Neural progenitor cell (in vitro differentiated cells): ENCODE data around the gene MED12L. TPM values are rescaled to one million over a fixed set of nuclear protein-coding genes. Genes with fewer than 3 reads are reported as not detected.
"Not testable (repeated sequence)": the region's sequence is repeated elsewhere in the genome, so short reads cannot be mapped to it uniquely, and the experiment has no call there.

ENCODE experiments used
- DNase-seq: peaks from one replicate; pipeline ENCODE4 v3.0.0-alpha.2; 2016; ENCODE audit warnings: low spot score
- H2AFZ ChIP-seq: fragments of 200-600 bp; sonication (generic); replicated peaks from 2 replicates; pipeline ENCODE4 v1.6.1; 2016; ENCODE audit warnings: antibody characterized with exemption
- H3F3A ChIP-seq: fragments of 200-600 bp; sonication (generic); 2 replicates; pipeline ENCODE4 v1.6.1; 2016; ENCODE audit warnings: antibody characterized with exemption, low read depth
- H3K27ac ChIP-seq: fragments of 200-600 bp; sonication (generic); 2 replicates; pipeline ENCODE4 v1.5.1; 2016; ENCODE audit warnings: mild to moderate bottlenecking
- H3K27me3 ChIP-seq: fragments of 200-600 bp; sonication (generic); 2 replicates; pipeline ENCODE4 v1.6.1; 2016; ENCODE audit warnings: mild to moderate bottlenecking, moderate library complexity
- H3K36me3 ChIP-seq: fragments of 200-600 bp; sonication (generic); 2 replicates; pipeline ENCODE4 v1.5.1; 2016
- H3K4me1 ChIP-seq: fragments of 200-600 bp; sonication (generic); 2 replicates; pipeline ENCODE4 v1.6.1; 2016; ENCODE audit warnings: mixed run types
- H3K4me2 ChIP-seq: fragments of 200-600 bp; sonication (generic); 2 replicates; pipeline ENCODE4 v1.6.1; 2016
- H3K4me3 ChIP-seq: fragments of 200-600 bp; sonication (generic); 2 replicates; pipeline ENCODE4 v1.5.1; 2016
- H3K79me2 ChIP-seq: fragments of 200-600 bp; sonication (generic); 2 replicates; pipeline ENCODE4 v1.6.1; 2016; ENCODE audit warnings: low read depth
- H3K9ac ChIP-seq: fragments of 200-600 bp; sonication (generic); 2 replicates; pipeline ENCODE4 v1.6.1; 2016
- H3K9me3 ChIP-seq: fragments of 200-600 bp; sonication (generic); 2 replicates; pipeline ENCODE4 v1.5.1; 2016; ENCODE audit warnings: low read depth
- H4K20me1 ChIP-seq: fragments of 200-600 bp; sonication (generic); 2 replicates; pipeline ENCODE4 v1.6.1; 2016; ENCODE audit warnings: low read depth
- H3K27ac Mint-ChIP-seq: 3 replicates; pipeline ENCODE4 v1.8.0; 2021; ENCODE audit warnings: mixed read lengths
- H3K27me3 Mint-ChIP-seq: 2 replicates; pipeline ENCODE4 v1.8.0; 2022; ENCODE audit warnings: low read depth, mild to moderate bottlenecking, inconsistent platforms, moderate library complexity, mixed read lengths; ENCODE audit not compliant: insufficient read depth
- H3K36me3 Mint-ChIP-seq: 3 replicates; pipeline ENCODE4 v1.8.0; 2021; ENCODE audit warnings: mixed read lengths
- H3K4me1 Mint-ChIP-seq: 3 replicates; pipeline ENCODE4 v1.8.0; 2021; ENCODE audit warnings: mixed read lengths
- H3K4me3 Mint-ChIP-seq: 3 replicates; pipeline ENCODE4 v1.8.0; 2021; ENCODE audit warnings: mild to moderate bottlenecking, moderate library complexity, mixed read lengths
- H3K9me3 Mint-ChIP-seq: 3 replicates; pipeline ENCODE4 v1.8.0; 2020; ENCODE audit warnings: mixed read lengths
- CTCF ChIP-seq: fragments of 200-600 bp; sonication (generic); IDR thresholded peaks from 2 replicates; pipeline ENCODE4 v1.5.1; 2017; ENCODE audit warnings: antibody characterized with exemption, mild to moderate bottlenecking
- EZH2 ChIP-seq: fragments of 200-600 bp; sonication (generic); IDR thresholded peaks from 2 replicates; pipeline ENCODE4 v1.6.1; 2017; ENCODE audit warnings: antibody characterized with exemption, mild to moderate bottlenecking, moderate library complexity
- EZH2phosphoT487 ChIP-seq: fragments of 200-600 bp; sonication (generic); IDR thresholded peaks from 2 replicates; pipeline ENCODE4 v1.6.1; 2017; ENCODE audit warnings: antibody characterized with exemption
- total RNA-seq: library from RNA; depleted of rRNA; stranded (reverse); fragments of >200 nt; gene quantifications from 2 replicates; pipeline ENCODE4 v1.2.3, GENCODE V29; 2015; ENCODE audit warnings: low replicate concordance

Gene MED12L
- total RNA-seq, 1 donor from 2014 or later = 16.5 TPM

DNA sequence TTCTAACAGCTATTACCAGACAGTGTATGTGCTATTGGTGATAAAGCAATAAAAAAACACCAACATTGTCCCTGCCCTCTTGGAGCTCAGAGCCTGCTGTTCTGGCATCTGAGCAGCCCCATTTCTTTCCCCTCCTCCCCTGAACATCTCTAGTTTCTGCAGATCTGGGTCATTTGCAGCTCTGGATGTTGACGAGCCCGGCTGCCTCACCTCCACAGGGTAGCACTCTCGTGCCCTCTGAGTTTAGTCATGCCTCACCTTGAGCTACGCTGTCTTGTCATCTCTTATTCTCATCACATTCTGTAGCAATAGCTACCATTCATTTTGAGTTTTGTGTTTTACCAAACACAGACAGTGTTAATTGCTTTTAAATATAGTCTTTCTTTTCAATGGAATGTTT, 147.5 kb downstream of the MED12L start:
- Histone ChIP-seq H3K4me1 (no peaks in the 10 kb centered on the region), H3K79me2 (no peaks in the 10 kb centered on the region), H4K20me1 (no peaks in the 10 kb centered on the region), H3K4me3 (no peak overlapping the region), H3K9ac (no peak overlapping the region), H3K27ac (no peak overlapping the region), H3K27me3 (no peaks in the 10 kb centered on the region), H3K4me2 (no peak overlapping the region), H3K9me3 (no peaks in the 10 kb centered on the region), H2AFZ (no peak overlapping the region), H3F3A (no peaks in the 10 kb centered on the region), H3K36me3 (no peaks in the 10 kb centered on the region)
- no peaks in the 10 kb centered on the region for H3K9me3 Mint-ChIP-seq
- H3K4me3 Mint-ChIP-seq = no peak overlapping the region
- no peak overlapping the region for H3K27ac Mint-ChIP-seq
- DNase-seq = no peak
- H3K36me3 Mint-ChIP-seq = no peaks in the 10 kb centered on the region
- peaks cover 3% of the 10 kb centered on the region for H3K4me1 Mint-ChIP-seq
- no peaks in the 10 kb centered on the region for H3K27me3 Mint-ChIP-seq
- no peak for TF ChIP-seq EZH2phosphoT487
- TF ChIP-seq CTCF = no peak
- TF ChIP-seq EZH2 = no peak

DNA sequence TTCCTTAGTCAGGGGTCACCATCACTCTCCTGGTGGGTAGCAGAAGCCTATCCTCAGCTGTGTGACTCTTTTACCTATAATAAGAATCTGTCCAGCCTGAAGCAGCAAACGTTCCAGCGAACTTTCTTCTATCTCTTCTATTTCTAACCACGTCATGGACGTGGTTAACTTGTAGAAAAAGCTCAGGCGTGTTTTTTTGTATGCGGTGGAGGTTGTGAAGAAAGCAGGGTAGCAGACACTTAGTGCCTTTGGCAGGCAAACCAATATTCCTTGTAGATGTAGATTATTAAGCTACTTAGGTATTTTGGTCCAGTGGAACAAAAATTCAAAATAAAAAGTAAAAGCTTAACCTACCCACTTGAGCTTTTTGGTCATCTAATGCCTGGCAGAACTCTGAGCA, 149.4 kb downstream of the MED12L start:
- no peak for TF ChIP-seq EZH2
- TF ChIP-seq EZH2phosphoT487 = no peak
- no peak overlapping the region for H3K4me2 ChIP-seq
- H3K27me3 Mint-ChIP-seq = no peaks in the 10 kb centered on the region
- no peaks in the 10 kb centered on the region for H3K4me1 ChIP-seq
- H3K9ac ChIP-seq = no peak overlapping the region
- H3K4me3 Mint-ChIP-seq = no peak overlapping the region
- no peaks in the 10 kb centered on the region for H3K27me3 ChIP-seq
- H2AFZ ChIP-seq = no peak overlapping the region
- H3K9me3 ChIP-seq = no peaks in the 10 kb centered on the region
- no peaks in the 10 kb centered on the region for H3K36me3 ChIP-seq
- no peak overlapping the region for H3K27ac ChIP-seq
- H3K9me3 Mint-ChIP-seq = no peaks in the 10 kb centered on the region
- H3K36me3 Mint-ChIP-seq = peaks cover 1% of the 10 kb centered on the region
- no peaks in the 10 kb centered on the region for H4K20me1 ChIP-seq
- no peaks in the 10 kb centered on the region for H3F3A ChIP-seq
- DNase-seq = no peak
- H3K79me2 ChIP-seq = no peaks in the 10 kb centered on the region
- no peak overlapping the region for H3K4me3 ChIP-seq
- H3K4me1 Mint-ChIP-seq = no peaks in the 10 kb centered on the region
- no peak overlapping the region for H3K27ac Mint-ChIP-seq

DNA sequence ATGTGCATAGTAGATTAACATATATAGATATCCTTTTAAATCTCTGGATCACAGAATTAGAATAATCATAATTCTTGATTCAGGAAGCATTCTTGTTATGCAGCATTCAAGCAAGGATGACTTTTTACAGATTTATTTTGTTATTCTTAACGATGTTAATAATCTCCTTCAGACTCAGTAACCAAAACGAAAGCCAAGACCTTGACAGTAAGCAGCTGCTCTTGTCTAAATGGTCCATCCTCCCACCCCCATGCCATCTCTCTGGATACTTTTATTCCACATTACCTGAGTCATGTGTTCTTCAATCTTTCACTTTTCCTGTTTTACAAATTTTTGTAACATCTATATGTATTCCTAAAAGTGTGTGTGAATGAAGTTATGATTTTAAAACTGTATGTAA, 150.9 kb downstream of the MED12L start:
- no peak overlapping the region for H3K4me2 ChIP-seq
- no peaks in the 10 kb centered on the region for H3F3A ChIP-seq
- no peaks in the 10 kb centered on the region for H3K9me3 ChIP-seq
- H3K27me3 ChIP-seq = no peaks in the 10 kb centered on the region
- Mint-ChIP-seq H3K4me3 (no peak overlapping the region), H3K4me1 (no peaks in the 10 kb centered on the region), H3K27ac (no peak overlapping the region), H3K9me3 (peaks cover 1% of the 10 kb centered on the region), H3K27me3 (no peaks in the 10 kb centered on the region), H3K36me3 (peaks cover 4% of the 10 kb centered on the region)
- no peak overlapping the region for H3K4me3 ChIP-seq
- no peak for DNase-seq
- no peaks in the 10 kb centered on the region for H3K36me3 ChIP-seq
- no peak overlapping the region for H3K27ac ChIP-seq
- H3K9ac ChIP-seq = no peak overlapping the region
- no peaks in the 10 kb centered on the region for H4K20me1 ChIP-seq
- no peaks in the 10 kb centered on the region for H3K79me2 ChIP-seq
- H3K4me1 ChIP-seq = no peaks in the 10 kb centered on the region
- no peak overlapping the region for H2AFZ ChIP-seq
- TF ChIP-seq EZH2phosphoT487 = no peak
- no peak for TF ChIP-seq EZH2
- no peak for TF ChIP-seq CTCF

GRCh38 chr3:151236736-151237135, 151.3 kb downstream of the MED12L start:
- no peak overlapping the region for H3K4me3 ChIP-seq
- H3K9ac ChIP-seq = no peak overlapping the region
- H3K9me3 ChIP-seq = no peaks in the 10 kb centered on the region
- H4K20me1 ChIP-seq = no peaks in the 10 kb centered on the region
- no peak overlapping the region for H3K27ac Mint-ChIP-seq
- TF ChIP-seq EZH2phosphoT487 (no peak), EZH2 (no peak), CTCF (no peak)
- no peaks in the 10 kb centered on the region for H3K27me3 Mint-ChIP-seq
- DNase-seq = no peak
- H3K27ac ChIP-seq = no peak overlapping the region
- no peak overlapping the region for H3K4me2 ChIP-seq
- no peaks in the 10 kb centered on the region for H3K4me1 Mint-ChIP-seq
- no peaks in the 10 kb centered on the region for H3K4me1 ChIP-seq
- no peak overlapping the region for H2AFZ ChIP-seq
- no peaks in the 10 kb centered on the region for H3K27me3 ChIP-seq
- no peaks in the 10 kb centered on the region for H3K79me2 ChIP-seq
- H3K36me3 Mint-ChIP-seq = peaks cover 8% of the 10 kb centered on the region
- H3K4me3 Mint-ChIP-seq = no peak overlapping the region
- no peaks in the 10 kb centered on the region for H3K36me3 ChIP-seq
- peaks cover 6% of the 10 kb centered on the region for H3K9me3 Mint-ChIP-seq
- no peaks in the 10 kb centered on the region for H3F3A ChIP-seq

GRCh38 chr3:151242006-151242405, 156.5 kb downstream of the MED12L start:
- H3K9ac ChIP-seq, H3K27ac ChIP-seq, H3K36me3 ChIP-seq, H3K4me1 ChIP-seq, H3K27me3 Mint-ChIP-seq, H3K9me3 ChIP-seq, H2AFZ ChIP-seq, H3K9me3 Mint-ChIP-seq, H3K79me2 ChIP-seq, H3K4me1 Mint-ChIP-seq, DNase-seq, H3K27me3 ChIP-seq, H3K4me3 Mint-ChIP-seq, H3K4me3 ChIP-seq, H3K27ac Mint-ChIP-seq, H3K36me3 Mint-ChIP-seq, H4K20me1 ChIP-seq, H3F3A ChIP-seq, H3K4me2 ChIP-seq: not testable (repeated sequence)
